GM04504 (cell line): ENCODE results near the gene ZFY.

Experiments used
- DNase-seq: peaks from one replicate; pipeline ENCODE4 v3.0.0-alpha.2; 2012; ENCODE audit warnings: low read depth

The ZFY gene

DNA sequence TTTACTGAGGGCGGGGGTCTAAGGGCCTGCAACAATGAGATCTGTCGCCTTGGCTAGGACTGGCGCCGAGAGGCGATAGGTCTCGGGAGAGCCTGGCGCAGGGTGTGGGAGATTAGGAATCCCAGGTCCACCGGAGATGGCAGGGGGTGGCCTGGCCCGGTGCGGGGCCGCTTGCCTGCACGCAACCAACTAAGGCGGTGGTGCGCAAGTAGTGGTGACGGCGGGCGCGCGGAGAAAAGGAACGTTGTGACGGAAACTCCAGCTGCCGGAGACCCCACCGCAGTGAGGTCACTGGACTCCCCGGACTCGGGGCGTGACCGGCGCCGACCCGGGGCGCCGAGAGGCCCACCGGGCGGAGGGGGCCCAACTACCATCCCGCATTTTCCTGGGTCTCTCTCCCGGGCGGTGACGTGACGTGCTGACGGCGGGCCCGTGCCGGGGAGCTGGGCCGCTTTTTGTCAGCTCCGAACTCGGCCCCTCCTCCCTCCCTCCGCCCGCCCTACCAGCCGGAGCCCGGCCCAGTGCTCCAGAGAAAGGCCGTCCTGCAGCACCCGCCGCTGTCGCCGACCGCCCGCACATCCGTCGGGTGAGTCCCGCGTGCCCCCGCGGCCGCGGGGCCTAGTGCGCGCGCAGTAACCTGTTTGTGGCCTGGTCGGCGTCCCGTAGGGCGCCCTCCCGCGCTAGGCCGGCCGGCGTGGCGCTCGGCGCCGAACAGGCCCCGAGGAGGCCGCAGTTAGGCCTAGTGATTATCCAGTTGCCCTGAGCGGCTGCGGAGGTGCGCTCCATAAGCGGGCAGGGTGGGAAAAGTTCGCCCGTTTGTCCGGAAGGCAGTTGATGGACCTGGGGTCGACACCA is at the start of gene ZFY:
ZFY (plus strand) TSS at position 521 of the 855 bp plus-strand sequence. CDS start 18,556 bp downstream, outside the sequence.
- no peak for DNase-seq

- DNase-seq: no peak
These were observed 49.3 kb upstream of the ZFY start for GRCh38 chrY:2885880-2886279.

DNA sequence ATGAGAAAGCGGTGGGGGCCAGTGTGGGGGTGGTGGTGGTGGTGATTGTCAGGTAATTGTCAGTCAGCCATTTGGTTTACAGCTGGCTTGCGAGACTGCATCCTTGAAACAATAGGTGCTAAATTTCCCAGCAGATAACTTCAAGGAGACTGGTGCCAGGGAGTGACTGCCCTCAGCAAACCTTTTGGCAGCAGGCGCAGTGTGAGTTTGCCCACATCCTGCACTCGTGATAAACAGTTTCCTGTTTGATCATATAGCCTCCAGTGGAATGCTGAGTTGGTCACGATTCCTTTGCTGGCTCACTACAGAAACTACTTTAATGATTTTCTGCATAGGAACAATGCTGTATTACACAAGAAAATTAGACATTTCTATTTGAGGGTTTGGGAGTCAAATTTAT is 47.8 kb upstream of the ZFY start:
- DNase-seq: no peak

DNA sequence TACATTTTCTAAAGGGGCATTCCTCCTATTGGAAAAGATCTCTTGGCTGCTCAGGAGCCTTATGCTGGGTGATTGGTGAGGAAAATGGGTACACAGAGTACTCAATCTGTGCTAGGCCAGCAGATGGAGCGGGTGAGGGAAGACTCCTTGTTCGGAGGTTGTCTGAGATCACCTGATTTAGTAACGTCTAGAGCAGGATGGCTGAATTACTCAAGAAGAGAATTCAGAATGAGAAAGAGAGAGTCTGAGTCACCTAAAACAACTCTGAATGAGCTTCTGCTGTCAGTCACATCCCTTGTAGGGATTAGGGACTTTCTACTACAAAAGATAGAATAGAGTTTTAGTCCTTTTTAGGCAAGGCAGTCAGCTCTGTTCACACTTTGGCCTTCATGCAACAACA is 47.2 kb upstream of the ZFY start:
- no peak for DNase-seq

DNA sequence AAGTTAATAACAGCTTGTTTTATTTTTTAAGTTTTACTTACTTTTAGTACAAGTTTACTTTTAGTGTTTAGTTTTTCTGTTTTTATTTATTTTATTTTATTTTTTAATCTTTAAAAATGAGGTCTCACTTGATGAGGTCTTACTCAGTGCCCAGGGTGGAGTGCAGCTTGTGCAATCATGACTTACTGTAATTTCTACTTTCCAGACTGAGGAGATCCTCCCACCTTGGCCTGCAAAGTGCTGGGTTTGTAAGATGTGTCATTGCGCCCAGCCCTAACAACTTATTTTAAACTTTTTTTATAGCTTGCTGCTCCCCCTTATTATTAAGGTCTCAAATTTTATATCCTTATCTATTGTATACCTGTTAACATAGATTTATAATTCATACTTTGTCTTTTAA is 41.7 kb upstream of the ZFY start:
- no peak for DNase-seq

DNA sequence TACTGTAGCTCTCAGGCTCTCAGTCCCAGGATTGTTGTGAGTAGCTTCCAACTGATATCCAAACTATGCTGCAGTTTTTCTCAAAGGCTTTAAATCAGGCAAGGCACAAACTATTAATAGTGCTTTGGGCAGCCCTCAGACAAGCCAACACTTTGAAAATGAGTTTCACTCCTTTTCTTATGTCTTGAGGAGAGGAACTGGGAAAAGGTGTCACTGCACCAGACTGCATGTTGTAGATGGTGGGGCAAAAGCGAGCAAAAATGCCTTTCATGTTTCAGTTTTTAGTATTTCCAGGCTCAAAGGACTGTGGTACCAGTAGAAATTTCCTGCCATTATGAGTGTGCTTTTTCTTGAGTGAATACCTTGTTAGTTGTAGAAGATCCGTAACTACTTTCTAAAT is 39.1 kb upstream of the ZFY start:
- no peak for DNase-seq

DNA sequence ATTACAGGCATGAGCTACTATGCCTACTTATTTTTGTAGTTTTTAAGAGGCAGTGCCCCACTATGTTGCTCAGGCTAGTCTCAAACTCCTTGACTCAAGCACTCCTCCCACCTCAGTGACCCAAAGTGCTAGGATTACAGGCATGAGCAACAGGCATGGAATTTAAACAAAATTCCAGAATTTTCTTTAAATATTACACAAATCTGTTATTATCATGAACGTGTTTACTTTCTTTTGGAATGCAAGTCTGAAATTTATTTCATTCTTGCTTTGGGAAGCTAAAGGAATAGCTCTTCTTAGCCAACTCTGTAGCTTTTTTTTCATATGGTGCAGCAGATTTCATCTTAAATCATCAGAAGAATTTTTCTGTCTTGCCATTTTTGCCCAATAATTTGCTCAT is 27.8 kb upstream of the ZFY start:
- no peak for DNase-seq

- DNase-seq: no peak
These were observed 21.9 kb upstream of the ZFY start for GRCh38 chrY:2913066-2913815.

- no peak for DNase-seq
These were observed 1.1 kb upstream of the ZFY start for GRCh38 chrY:2934078-2934477.

DNA sequence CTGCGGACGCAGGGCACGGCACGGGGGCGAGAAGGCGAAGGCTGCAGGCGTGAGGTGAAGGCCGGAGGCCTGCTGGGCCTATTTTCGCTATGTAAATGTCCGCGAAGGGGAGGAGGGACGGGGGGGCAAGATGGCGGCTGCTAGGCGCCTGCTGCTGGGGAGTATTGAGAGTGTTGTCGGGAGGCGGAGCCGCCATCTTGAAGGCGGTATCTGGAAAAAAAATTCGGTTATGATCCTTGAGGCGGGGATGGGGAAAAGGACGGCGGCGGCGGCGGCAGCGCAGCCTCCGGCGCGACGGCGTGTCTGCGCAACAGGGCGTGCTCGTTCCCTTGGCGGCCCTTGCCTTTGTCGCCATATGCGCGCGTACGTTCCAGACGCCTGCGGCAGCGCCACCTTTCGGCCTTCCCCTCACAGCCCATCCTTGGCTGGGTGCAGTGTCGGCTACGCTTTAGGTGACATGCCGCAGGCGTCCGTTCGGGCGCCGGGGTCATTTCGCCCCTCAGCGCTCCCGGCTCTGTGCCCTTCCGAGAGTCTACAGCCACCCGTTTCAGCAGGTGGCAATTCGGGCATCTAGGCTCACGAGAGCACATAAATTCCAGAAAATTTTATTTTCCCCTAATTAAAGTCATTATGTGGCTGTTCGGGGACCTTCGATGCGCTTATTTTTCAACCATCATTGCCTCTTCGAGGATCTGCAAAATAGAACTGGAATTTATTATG is 695 bp downstream of the ZFY start:
- DNase-seq: no peak

DNA sequence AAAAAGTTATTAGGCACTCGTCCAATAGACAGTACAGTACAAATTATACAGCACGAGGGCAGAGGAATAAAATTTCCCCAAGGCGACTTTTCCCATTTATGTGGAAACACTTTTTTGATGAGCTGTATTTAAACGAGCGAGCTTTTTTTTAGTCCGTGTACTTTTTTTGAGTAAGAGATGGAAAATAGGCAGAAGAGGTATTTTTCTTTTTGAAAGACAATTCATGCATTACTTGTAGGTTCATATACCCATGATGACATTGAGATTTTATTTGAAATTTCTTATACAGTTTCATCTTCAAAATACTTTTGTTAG is 1.2 kb downstream of the ZFY start:
- no peak for DNase-seq

DNA sequence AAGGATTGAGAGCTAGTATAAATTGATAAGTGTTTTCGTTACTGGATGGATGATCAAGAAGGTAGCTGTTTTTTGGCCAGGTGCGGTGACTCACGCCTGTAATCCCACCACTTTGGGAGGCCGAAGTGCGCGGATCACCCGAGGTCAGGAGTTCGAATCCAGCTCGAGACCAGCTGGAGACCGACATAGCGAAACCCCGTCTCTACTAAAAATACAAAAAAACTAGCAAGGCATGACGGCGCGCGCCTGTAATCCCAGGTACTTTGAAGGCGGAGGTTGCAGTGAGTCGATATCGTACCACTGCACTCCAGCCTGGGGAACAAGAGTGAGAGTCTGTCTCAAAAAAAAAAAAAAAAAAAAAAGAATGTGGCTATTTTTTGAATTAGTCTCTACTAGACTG is 2.0 kb downstream of the ZFY start:
- DNase-seq: no peak

DNA sequence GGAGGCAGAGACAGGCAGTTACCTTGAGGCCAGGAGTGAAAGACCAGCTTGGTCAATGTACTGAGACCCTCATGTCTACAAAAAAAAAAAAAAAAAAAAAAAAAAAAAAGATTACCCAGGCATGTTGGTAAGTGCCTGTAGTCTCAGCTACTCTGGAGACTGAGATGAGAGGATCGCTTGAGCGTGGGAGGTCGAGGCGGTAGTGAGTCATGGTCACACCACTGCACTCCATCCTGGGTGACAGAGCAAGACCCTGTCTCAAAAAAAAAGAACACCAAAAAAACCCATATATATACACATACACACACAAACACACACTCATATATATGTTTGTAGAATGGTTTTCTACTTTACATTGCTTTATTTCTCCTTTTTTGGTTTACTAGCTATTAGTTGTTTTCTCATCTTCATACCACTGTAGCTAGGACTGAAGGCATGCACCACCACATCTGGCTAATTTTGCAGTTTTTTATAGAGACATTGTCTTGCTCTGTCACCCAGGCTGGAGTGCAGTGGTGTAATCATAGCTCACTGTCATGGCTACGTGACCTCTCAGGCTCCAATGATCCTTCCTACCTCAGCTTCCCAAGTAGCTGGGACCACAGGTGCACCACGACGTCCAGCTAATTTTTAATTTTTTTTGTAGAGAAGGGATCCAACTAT is 14.5 kb downstream of the ZFY start:
- DNase-seq: no peak

DNA sequence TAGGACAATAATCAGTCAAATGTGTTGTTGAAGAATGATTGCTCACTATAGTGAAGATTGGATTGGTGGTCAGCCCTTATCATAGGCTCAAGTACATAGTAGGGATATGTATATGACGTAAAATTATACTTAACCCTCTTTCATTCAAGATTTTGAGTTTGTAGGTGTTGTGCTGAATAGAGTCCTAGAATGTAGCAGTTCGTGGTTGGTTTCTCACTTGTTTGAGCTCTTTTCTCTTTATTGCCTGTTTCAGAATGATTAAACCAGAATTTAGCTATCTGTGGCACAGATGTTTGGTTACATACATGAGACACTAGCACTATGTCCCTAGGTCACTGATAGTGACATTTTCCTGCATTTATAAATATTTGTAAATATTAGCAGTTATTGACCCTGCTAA is 15.5 kb downstream of the ZFY start:
- no peak for DNase-seq

GRCh38 chrY:2952912-2953311 is 17.7 kb downstream of the ZFY start:
- DNase-seq: no peak

DNA sequence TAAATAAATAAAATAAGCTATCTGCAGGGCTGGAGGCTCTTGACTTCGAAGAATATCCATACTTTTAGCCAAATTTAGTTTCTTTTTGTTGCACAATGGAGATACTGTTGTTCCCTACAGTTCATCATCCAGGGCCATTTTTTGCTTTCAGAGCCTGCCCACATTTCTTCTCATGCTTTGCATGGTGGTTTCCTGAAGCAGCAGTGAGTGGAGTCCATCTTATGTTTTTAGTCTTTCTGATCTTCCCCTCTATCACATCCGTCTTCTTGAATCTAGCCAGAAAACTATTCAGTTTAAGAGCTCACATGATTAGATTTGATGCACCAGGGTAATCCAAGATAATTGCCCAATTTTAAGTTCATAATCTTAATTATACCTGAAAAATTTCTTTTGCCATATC is 19.6 kb downstream of the ZFY start:
- no peak for DNase-seq

- no peak for DNase-seq
These were observed 20.4 kb downstream of the ZFY start for GRCh38 chrY:2955561-2955960.

- no peak for DNase-seq
These were observed 26.9 kb downstream of the ZFY start for GRCh38 chrY:2962061-2962460.

DNA sequence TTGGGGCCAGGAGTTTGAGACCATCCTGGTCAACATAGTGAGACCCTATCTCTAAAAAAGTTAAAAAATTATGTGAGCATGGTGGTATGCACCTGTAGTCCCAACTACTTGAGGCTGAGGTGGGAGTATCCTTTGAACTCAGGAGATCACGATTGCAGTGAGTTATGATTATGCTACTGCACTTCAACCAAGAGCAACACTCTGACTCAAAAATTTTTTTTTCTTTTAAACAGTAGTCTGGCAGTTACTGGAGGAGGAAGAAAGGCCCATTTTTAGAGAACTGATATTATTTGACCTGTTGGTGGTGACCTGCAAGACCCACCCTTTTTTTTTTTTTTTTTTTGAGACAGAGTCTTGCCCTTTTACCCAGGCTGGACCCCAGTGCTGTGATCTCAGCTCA is 29.6 kb downstream of the ZFY start:
- no peak for DNase-seq

DNA sequence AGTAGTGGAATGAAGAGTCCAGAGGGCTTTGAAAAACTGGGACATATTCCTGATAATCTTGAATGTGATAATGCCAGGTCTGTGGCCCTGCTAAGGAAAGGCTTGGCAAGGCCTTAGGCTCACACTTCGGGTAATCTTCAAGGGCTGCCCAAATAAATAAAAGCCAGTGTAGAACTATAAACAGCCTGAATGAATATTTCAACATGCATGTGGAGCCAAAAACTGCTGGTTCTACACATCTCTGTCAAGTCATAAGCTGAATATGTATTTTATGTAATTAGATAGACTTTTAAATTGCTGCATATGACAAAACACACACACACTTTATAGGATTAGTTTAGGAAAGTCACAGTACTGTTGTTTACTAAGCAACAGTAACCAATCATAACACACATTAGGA is 30.4 kb downstream of the ZFY start:
- DNase-seq: no peak

DNA sequence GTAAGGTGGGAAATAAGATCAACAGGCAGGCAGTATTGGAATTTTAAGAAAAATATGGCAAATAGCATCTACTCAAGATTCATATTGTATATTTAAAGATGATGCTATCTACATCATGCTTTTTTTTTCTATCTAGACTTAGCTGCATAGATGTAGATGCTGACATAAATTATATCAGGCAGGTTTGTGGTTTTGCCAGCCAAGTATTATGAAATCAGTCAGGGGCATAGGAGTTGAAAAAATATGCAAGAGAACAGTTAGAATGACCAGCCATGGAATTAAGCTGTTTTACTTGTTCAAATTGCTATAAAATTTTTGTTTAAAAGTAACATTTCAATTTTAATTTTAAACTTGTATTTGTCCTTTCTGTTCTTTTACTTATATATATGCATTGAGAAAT is 34.4 kb downstream of the ZFY start:
- no peak for DNase-seq

- DNase-seq: no peak
These were observed 37.5 kb downstream of the ZFY start for GRCh38 chrY:2972708-2973107.
